K562 (cell line): ENCODE measurements around the gene SDR42E2. TPM values are rescaled to one million over a fixed set of nuclear protein-coding genes. Genes with fewer than 3 reads are reported as not detected.
A peak's percentile ranks its signal among the peaks of the same experiment; 100 is the strongest.

Experiments
- BHLHE40 ChIP-seq: IDR thresholded peaks from 2 replicates; pipeline ENCODE4 v1.6.1; 2011; ENCODE audit warnings: low read length, improper control_type of control experiment
- BRCA1 ChIP-seq, 2 experiments: fragments of 450-650 bp in 1 of 2; sonication (generic) in 1 of 2; formaldehyde crosslinking in 1 of 2; IDR thresholded peaks; 2 replicates each; pipeline versions ENCODE4 v1.5.0 to v1.6.1; 2017 to 2020; ENCODE audit warnings: mild to moderate bottlenecking in 1 of 2, missing genetic modification reagents in 1 of 2
- DNMT1 ChIP-seq: fragments of 450-650 bp; IDR thresholded peaks from 2 replicates; pipeline ENCODE4 v1.6.1; 2016; ENCODE audit warnings: antibody characterized with exemption, mild to moderate bottlenecking
- E2F4 ChIP-seq: sonication (generic); formaldehyde crosslinking; IDR thresholded peaks from 2 replicates; pipeline ENCODE4 v1.8.0; 2022; ENCODE audit warnings: mild to moderate bottlenecking, low read depth, missing genetic modification reagents
- ETV6 ChIP-seq, 3 experiments: fragments of 150-350 bp in 1 of 3; sonication (generic) in 1 of 3; formaldehyde crosslinking in 1 of 3; IDR thresholded peaks; 2 replicates each; pipeline versions ENCODE4 v1.6.1 to v1.8.0; 2014 to 2022; ENCODE audit warnings: borderline replicate concordance in 2 of 3, low read depth in 2 of 3, antibody characterized with exemption in 1 of 3, low read length in 1 of 3, mild to moderate bottlenecking in 1 of 3, missing genetic modification reagents in 1 of 3
- FOXA3 ChIP-seq, 2 experiments: fragments of 450-650 bp in 1 of 2; sonication (generic) in 1 of 2; formaldehyde crosslinking; IDR thresholded peaks in 1 of 2; conservative IDR thresholded peaks in 1 of 2; 2 replicates each; pipeline versions ENCODE4 v1.4.0 to v1.8.0; 2020 to 2022; ENCODE audit warnings: mild to moderate bottlenecking in 2 of 2, missing genetic modification reagents in 1 of 2
- HMG20B ChIP-seq: fragments of 250-450 bp; sonication (Bioruptor Pico); IDR thresholded peaks from 2 replicates; pipeline ENCODE4 v1.5.0; 2021; ENCODE audit warnings: mild to moderate bottlenecking
- HNRNPH1 ChIP-seq: fragments of 200-400 bp; formaldehyde crosslinking; optimal IDR thresholded peaks from 2 replicates; pipeline ENCODE3; 2017; ENCODE audit warnings: low read depth, mild to moderate bottlenecking, low read length, moderate library complexity
- JUNB ChIP-seq: fragments of 450-650 bp; formaldehyde crosslinking; conservative IDR thresholded peaks from 2 replicates; pipeline ENCODE4 v1.4.0; 2020; ENCODE audit warnings: mild to moderate bottlenecking
- MTA1 ChIP-seq: fragments of 450-650 bp; IDR thresholded peaks from 2 replicates; pipeline ENCODE4 v1.6.1; 2017; ENCODE audit warnings: borderline replicate concordance
- MYBL2 ChIP-seq, 2 experiments: fragments of 450-650 bp in 1 of 2; sonication (generic) in 1 of 2; formaldehyde crosslinking in 1 of 2; IDR thresholded peaks; 2 replicates each; pipeline versions ENCODE4 v1.6.1 to v1.8.1; 2017 to 2022; ENCODE audit warnings: borderline replicate concordance in 1 of 2, inconsistent platforms in 1 of 2, low read depth in 1 of 2, mild to moderate bottlenecking in 1 of 2, missing genetic modification reagents in 1 of 2, moderate library complexity in 1 of 2
- TFE3 ChIP-seq: fragments of 450-650 bp; formaldehyde crosslinking; IDR thresholded peaks from 2 replicates; pipeline ENCODE4 v1.4.0; 2020; ENCODE audit warnings: mild to moderate bottlenecking, mixed read lengths
- TRIM24 ChIP-seq, 2 experiments: fragments of 450-650 bp; IDR thresholded peaks; 2 replicates each; pipeline ENCODE4 v1.6.1; 2016
- XRCC4 ChIP-seq: IDR thresholded peaks from one replicate; pipeline ENCODE4 v1.6.1; 2011; ENCODE audit not compliant: insufficient read depth, insufficient read length; ENCODE audit errors: extremely low read depth
- YBX1 ChIP-seq: fragments of 450-650 bp; IDR thresholded peaks from 2 replicates; pipeline ENCODE4 v1.7.1; 2016; ENCODE audit warnings: mild to moderate bottlenecking
- ZC3H11A ChIP-seq: IDR thresholded peaks from 2 replicates; pipeline ENCODE4 v1.6.1; 2012; ENCODE audit warnings: low read depth, low read length, improper control_type of control experiment
- ZC3H8 ChIP-seq: fragments of 450-650 bp; IDR thresholded peaks from 2 replicates; pipeline ENCODE4 v1.6.1; 2017
- ZEB2 ChIP-seq: fragments of 450-650 bp; IDR thresholded peaks from 2 replicates; pipeline ENCODE4 v1.6.1; 2016
- ZNF212 ChIP-seq: fragments of 450-650 bp; formaldehyde crosslinking; IDR thresholded peaks from 2 replicates; pipeline ENCODE4 v1.4.0; 2020; ENCODE audit warnings: mild to moderate bottlenecking
- ZNF316 ChIP-seq: fragments of 450-650 bp; IDR thresholded peaks from 2 replicates; pipeline ENCODE4 v1.6.1; 2016
- polyA plus RNA-seq, 8 experiments: library from polyadenylated mRNA; depleted of rRNA in 4 of 8; stranded (reverse) in 5 of 8; unstranded in 3 of 8; fragments of >200 nt; fragmentation: Nextera tagmentation in 2 of 8; fragmentation: Illumina TruSeq in 1 of 8; extraction: Ambion mirVana in 2 of 8; extraction: Trizol in 1 of 8; gene quantifications; 2 replicates each; pipeline versions ENCODE4 v1.2.1 to v1.2.3, GENCODE V29; 2011 to 2014; ENCODE audit warnings: inconsistent platforms in 1 of 8, missing spikeins in 1 of 8
- total RNA-seq, 7 experiments: library from RNA; depleted of rRNA in 6 of 7; stranded (reverse); fragments of >200 nt in 6 of 7; fragmentation: Illumina TruSeq in 2 of 7; extraction: Trizol in 2 of 7; gene quantifications; 2 replicates each; pipeline versions ENCODE4 v1.2.1 to v1.2.3, GENCODE V29; 2011 to 2021; ENCODE audit warnings: low replicate concordance in 1 of 7
- TF ChIP-seq, protein P1 (sequence below), 2 experiments: fragments of 450-650 bp in 1 of 2; IDR thresholded peaks; 2 replicates each; pipeline ENCODE4 v1.6.1; 2011 to 2017; ENCODE audit warnings: low read depth in 2 of 2, antibody characterized with exemption in 1 of 2, borderline replicate concordance in 1 of 2, low read length in 1 of 2, mild to moderate bottlenecking in 1 of 2, mixed read lengths in 1 of 2; ENCODE audit not compliant: control insufficient read depth in 1 of 2
- TF ChIP-seq, protein P2 (sequence below), 2 experiments: IDR thresholded peaks; 2 replicates each; pipeline ENCODE4 v1.6.1; 2011; ENCODE audit warnings: borderline replicate concordance in 1 of 2, control low read depth in 1 of 2, low read depth in 1 of 2, low read length in 1 of 2, mild to moderate bottlenecking in 1 of 2, mixed read lengths in 1 of 2, moderate library complexity in 1 of 2; ENCODE audit not compliant: insufficient read depth in 1 of 2, insufficient read length in 1 of 2, poor library complexity in 1 of 2, severe bottlenecking in 1 of 2; ENCODE audit errors: extremely low read depth in 1 of 2

SDR42E2 gene
- total and polyA plus RNA-seq, 9 of the 15 experiments (the other 6 are each of a cell fraction or from before 2014, with no cell fraction given) = 0.03 to 0.07 (median 0.04) TPM; not detected in 4

GRCh38 chr16:22210854-22211253 is 48.5 kb downstream of the SDR42E2 start (continued):
- TF ChIP-seq FOXA3 (CRISPR knock-in tag; conservative IDR thresholded peaks at IDR 0.05 in 1 of 2, IDR thresholded peaks at IDR 0.05 in 1 of 2) = no peak
- peak; percentile 76 for TF ChIP-seq TFE3 (CRISPR knock-in tag)
- TF ChIP-seq MTA1 = no peak
- no peak for TF ChIP-seq ZNF316
- TF ChIP-seq, protein P1, sequence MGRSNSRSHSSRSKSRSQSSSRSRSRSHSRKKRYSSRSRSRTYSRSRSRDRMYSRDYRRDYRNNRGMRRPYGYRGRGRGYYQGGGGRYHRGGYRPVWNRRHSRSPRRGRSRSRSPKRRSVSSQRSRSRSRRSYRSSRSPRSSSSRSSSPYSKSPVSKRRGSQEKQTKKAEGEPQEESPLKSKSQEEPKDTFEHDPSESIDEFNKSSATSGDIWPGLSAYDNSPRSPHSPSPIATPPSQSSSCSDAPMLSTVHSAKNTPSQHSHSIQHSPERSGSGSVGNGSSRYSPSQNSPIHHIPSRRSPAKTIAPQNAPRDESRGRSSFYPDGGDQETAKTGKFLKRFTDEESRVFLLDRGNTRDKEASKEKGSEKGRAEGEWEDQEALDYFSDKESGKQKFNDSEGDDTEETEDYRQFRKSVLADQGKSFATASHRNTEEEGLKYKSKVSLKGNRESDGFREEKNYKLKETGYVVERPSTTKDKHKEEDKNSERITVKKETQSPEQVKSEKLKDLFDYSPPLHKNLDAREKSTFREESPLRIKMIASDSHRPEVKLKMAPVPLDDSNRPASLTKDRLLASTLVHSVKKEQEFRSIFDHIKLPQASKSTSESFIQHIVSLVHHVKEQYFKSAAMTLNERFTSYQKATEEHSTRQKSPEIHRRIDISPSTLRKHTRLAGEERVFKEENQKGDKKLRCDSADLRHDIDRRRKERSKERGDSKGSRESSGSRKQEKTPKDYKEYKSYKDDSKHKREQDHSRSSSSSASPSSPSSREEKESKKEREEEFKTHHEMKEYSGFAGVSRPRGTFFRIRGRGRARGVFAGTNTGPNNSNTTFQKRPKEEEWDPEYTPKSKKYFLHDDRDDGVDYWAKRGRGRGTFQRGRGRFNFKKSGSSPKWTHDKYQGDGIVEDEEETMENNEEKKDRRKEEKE (IDR thresholded peaks at IDR 0.05; ENCODE audit: borderline replicate concordance in 1 of 2, control insufficient read depth in 1 of 2, low read depth in 2 of 2, low read length in 1 of 2) = no peak
- TF ChIP-seq TRIM24 (IDR thresholded peaks at IDR 0.05) = peak; percentile 8 to 37; a peak in 1 of 4 replicates
- TF ChIP-seq, protein P2, sequence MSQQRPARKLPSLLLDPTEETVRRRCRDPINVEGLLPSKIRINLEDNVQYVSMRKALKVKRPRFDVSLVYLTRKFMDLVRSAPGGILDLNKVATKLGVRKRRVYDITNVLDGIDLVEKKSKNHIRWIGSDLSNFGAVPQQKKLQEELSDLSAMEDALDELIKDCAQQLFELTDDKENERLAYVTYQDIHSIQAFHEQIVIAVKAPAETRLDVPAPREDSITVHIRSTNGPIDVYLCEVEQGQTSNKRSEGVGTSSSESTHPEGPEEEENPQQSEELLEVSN (IDR thresholded peaks at IDR 0.05; ENCODE audit: borderline replicate concordance in 1 of 2, extremely low read depth in 1 of 2, insufficient read depth in 1 of 2, insufficient read length in 1 of 2, low read depth in 1 of 2, low read length in 1 of 2, poor library complexity in 1 of 2, severe bottlenecking in 1 of 2) = no peak
- TF ChIP-seq ZC3H11A = no peak
- no peak for TF ChIP-seq BHLHE40
- no peak for TF ChIP-seq HMG20B (CRISPR knock-in tag)
- no peak for TF ChIP-seq XRCC4
- no peak for TF ChIP-seq DNMT1
- TF ChIP-seq ETV6 (IDR thresholded peaks at IDR 0.05; ENCODE audit: borderline replicate concordance in 1 of 2, low read depth in 2 of 2, low read length in 1 of 2) = no peak
- TF ChIP-seq ETV6 (CRISPR knock-in tag; IDR thresholded peaks at IDR 0.05; ENCODE audit: borderline replicate concordance) = no peak
- TF ChIP-seq MYBL2 (IDR thresholded peaks at IDR 0.05; ENCODE audit: low read depth) = no peak
- no peak for TF ChIP-seq MYBL2 (CRISPR knock-in tag; IDR thresholded peaks at IDR 0.05; ENCODE audit: borderline replicate concordance)
- TF ChIP-seq JUNB (CRISPR knock-in tag) = no peak
- TF ChIP-seq YBX1 = no peak
- no peak for TF ChIP-seq BRCA1 (IDR thresholded peaks at IDR 0.05)
- TF ChIP-seq BRCA1 (CRISPR knock-in tag; IDR thresholded peaks at IDR 0.05) = no peak
- no peak for TF ChIP-seq E2F4
- no peak for TF ChIP-seq HNRNPH1
- no peak for TF ChIP-seq ZEB2
- TF ChIP-seq ZNF212 (CRISPR knock-in tag) = no peak
- TF ChIP-seq ZC3H8 = no peak
